Measurements from ENCODE around the gene MRPL43.

Gene MRPL43

DNA sequence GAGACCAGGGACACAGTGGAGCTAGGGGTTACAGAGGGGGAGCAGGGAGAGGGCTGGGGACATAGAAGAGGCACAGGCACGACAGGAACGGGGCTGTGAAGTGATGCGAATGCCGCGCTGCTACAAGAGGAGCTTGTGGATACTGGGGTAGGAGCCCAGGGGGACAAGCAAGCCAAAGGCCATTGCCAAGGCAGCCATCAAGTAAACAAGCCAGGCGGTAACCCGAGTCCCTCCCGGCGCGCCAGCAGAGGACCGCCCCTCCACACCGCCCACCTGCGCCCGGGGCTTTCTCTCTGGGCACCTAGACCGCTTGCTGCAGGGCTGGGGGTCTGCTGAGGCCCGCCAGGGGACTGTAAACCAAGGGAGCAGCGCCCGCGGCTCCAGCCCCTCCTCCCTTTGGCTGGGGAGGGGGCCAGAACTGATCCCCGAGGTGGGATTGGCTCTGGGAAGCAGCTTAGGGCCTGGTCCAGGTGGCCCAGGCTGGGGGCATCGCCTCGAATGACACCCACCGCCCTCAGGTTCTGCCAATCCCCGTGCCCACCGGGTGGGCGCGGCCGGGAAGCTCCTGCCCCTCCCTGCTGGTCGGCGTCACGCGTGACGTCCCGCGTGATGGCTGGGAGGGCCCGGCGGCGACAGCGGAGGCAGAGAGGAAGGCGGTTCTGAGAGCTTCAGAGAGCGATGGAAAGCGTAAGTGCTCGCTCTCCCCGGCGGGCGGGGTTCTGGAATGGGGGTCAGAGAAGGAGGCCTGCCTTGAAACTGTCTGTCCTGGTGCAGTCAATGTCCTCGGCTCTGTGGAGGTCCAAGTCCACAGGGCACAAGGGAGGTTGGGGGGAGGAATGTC is 44.7 kb upstream of the MRPL43 start:
- TF ChIP-seq, protein P1, sequence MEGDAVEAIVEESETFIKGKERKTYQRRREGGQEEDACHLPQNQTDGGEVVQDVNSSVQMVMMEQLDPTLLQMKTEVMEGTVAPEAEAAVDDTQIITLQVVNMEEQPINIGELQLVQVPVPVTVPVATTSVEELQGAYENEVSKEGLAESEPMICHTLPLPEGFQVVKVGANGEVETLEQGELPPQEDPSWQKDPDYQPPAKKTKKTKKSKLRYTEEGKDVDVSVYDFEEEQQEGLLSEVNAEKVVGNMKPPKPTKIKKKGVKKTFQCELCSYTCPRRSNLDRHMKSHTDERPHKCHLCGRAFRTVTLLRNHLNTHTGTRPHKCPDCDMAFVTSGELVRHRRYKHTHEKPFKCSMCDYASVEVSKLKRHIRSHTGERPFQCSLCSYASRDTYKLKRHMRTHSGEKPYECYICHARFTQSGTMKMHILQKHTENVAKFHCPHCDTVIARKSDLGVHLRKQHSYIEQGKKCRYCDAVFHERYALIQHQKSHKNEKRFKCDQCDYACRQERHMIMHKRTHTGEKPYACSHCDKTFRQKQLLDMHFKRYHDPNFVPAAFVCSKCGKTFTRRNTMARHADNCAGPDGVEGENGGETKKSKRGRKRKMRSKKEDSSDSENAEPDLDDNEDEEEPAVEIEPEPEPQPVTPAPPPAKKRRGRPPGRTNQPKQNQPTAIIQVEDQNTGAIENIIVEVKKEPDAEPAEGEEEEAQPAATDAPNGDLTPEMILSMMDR (IDR thresholded peaks at IDR 0.05; ENCODE audit: low read depth, low read length, missing control alignments): no peak
- DNase-seq (ENCODE audit: low read depth): no peak
- H3K4me3 ChIP-seq (ENCODE audit: low read depth, low read length): peak overlapping the region; percentile 44

DNA sequence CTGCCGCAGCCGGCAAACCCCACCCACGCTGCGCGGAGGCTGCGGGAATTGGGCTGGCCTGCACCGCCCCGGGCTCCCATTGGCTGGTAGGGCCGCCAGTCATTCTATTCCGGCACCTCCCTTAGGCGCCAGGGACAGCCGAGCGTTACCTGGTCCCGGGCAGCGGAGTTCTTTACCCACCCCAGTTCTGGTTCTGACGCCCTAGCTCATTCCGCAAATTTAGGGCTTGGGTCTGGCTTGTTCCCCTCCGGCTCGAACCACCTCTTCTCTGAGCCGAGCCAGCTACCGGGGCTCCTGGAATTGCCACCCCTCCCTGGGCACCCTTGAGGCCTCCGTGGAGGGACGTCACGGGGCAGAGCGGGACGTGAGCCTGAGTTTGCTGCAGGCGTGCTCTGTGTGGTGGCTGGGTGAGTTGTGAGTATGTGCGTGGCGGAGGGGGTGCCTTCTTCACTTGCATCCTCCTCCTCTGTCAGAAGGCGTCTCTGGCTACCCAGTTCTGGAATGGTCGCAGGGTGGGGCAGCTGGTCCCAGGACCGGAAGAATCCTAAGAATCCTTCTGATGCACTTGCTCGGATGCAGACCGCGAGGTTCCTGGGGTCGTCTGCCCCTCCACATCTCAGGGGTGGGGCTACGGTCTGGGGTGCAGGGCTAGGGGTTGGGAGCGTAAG is 44.0 kb upstream of the MRPL43 start, which contains the start of the genes PDZD7 and SFXN3:
Gene PDZD7 (minus strand): TSS at position 2 of the 668 bp plus-strand sequence. CDS start 910 bp downstream, outside the sequence.
Gene SFXN3 (plus strand): TSS at position 107 of the 668 bp plus-strand sequence. CDS start 3,461 bp downstream, outside the sequence.
- TF ChIP-seq, protein P1 (IDR thresholded peaks at IDR 0.05; ENCODE audit: low read depth, low read length, missing control alignments): no peak
- peak; percentile 80 for DNase-seq (ENCODE audit: low read depth)
- peak within 1 kb of the TSS; percentile 44 for H3K4me3 ChIP-seq (ENCODE audit: low read depth, low read length)

DNA sequence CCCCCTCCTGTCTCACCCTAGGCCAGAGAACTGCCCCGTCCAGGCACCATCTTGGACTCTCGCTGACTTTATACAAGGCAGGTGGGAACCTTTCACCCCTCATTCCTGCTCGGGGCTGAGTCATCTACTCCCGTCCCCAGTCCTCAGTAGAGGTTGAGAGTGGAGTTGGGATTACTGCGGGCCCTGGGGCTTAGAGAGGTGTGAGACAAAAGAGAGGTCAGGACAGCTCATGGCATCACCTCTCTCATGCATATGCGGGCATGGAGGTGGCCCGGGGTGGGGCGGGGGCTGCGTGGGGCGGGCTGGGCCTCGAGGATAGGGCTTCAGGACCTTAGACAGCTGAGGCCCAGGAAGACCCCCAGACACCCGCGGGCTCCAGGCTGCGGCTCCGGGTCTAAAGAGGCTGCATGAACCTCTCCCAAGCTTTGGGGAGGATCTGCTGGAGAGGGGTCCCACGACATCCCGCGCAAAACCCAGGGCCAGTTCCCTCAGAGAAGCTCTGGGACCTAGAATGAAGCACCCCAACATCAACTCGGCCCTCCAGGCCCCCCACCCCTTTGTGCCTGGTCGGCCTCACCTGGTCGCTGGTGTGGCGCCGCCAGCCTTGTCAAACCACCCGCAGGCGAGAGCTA is 43.3 kb upstream of the MRPL43 start:
- TF ChIP-seq, protein P1 (IDR thresholded peaks at IDR 0.05; ENCODE audit: low read depth, low read length, missing control alignments): no peak
- no peak for DNase-seq (ENCODE audit: low read depth)
- peak overlapping the region; percentile 14 for H3K4me3 ChIP-seq (ENCODE audit: low read depth, low read length)

DNA sequence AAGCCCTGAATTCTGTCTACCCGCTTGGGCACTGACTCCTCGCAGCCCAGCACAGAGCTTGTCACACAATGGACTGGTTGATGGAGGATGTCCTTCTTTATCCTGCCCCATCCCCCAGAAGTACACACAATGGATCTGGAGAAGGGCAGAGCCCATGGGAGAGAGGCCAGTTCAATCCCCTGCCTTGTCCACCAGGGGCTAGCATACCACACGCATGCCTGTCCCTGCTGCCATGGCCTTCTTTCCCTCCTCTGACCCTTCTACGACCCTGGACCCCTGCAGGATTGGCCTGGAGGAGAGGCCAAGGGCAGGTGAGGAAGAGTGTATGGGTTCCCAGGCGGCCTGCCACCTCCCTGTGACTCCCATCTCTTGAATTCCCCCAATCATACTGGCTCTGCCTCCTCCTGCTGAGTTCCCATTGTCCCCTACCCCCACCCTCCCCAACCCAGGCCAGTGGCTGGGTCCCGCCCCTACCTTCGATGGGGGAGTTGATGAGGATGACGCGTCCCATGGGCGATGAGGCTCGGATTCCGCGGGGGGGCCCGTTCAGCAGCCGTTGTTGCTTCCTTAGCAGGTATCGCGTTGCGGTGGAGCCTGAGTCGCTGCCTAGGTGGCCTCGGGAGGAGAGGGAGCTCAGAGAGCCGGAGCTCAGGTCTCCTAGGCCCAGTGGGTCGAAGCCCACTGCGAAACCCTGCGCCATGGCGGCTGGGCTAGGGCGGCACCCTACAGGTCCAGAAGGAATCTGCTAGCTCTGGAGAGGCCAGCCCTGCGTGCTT is 42.4 kb upstream of the MRPL43 start:
- H3K4me3 ChIP-seq (ENCODE audit: low read depth, low read length): no peak overlapping the region
- TF ChIP-seq, protein P1 (IDR thresholded peaks at IDR 0.05; ENCODE audit: low read depth, low read length, missing control alignments): peak; percentile 16
- no peak for DNase-seq (ENCODE audit: low read depth)

DNA sequence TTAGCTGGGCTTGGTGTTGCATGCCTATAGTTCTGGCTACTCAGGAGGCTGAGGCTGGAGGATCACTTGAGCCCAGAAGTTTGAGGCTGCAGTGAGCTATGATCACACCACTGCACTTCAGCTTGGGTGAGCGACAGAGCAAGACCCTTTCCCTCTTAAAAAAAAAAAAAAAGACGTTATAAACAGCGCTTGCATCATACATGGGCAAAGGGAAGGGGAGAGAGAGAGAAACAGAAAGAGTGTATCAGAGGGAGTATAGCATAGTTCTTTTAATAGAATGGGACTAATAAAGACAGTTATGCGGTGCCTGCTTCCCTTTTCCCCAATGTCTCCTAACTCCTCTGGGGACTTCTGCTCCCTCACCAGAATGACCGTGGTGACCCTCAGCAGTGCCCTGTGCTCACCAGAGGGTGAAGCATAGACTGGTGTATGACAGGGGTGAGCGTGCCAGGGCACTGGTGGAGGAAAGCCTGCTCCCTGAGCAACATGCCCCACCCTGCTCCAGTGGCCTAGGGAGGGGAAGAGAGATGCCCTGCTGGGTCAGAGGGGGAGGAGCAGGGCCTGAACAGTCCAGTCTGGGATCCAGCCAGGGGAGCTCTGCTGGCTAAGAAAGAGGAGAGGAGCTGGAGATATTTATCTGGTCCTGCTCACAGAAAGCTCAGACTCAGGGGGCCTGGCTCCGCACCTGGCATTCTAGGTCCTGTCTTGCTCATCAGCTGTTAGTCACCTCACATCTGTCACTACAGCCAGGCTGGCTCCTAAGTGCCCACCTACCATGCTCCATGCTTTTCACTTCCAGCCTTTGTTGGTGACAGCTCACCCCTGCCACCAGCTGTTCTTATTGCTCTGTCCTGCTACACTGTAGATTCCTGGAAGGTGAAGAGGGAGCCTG is 41.4 kb upstream of the MRPL43 start:
- no peak for DNase-seq (ENCODE audit: low read depth)
- TF ChIP-seq, protein P1 (IDR thresholded peaks at IDR 0.05; ENCODE audit: low read depth, low read length, missing control alignments): no peak
- H3K4me3 ChIP-seq (ENCODE audit: low read depth, low read length): no peak overlapping the region
